H1 (cell line): ENCODE results near the gene TRAK1. TPM values are rescaled to one million over a fixed set of nuclear protein-coding genes. Genes with fewer than 3 reads are reported as not detected.

ENCODE experiments used
- CTCF ChIA-PET: fragments of 300-600 bp; sonication (Branson Sonifier 250); formaldehyde crosslinking; loops from one replicate; lab custom pipeline; 2021; ENCODE audit not compliant: partially characterized antibody; lab: Charles Lee
- POLR2A ChIA-PET: fragments of 300-600 bp; sonication (Branson Sonifier 250); formaldehyde crosslinking; loops from one replicate; lab custom pipeline; 2021; ENCODE audit warnings: inconsistent platforms; ENCODE audit not compliant: partially characterized antibody; lab: Charles Lee
- DNase-seq, 2 experiments: peaks; one replicate each; pipeline versions ENCODE4 v3.0.0 to v3.0.0-alpha.2; 2010 to 2022; ENCODE audit warnings: low spot score in 2 of 2, low read depth in 1 of 2, mixed read lengths in 1 of 2
- FAIRE-seq: peaks from 2 replicates; lab custom pipeline; 2011; peaks lifted over from hg19 to GRCh38; lab: Jason Lieb, UNC
- H2AFZ ChIP-seq: 2 replicates; pipeline ENCODE4 v1.8.1; 2012; ENCODE audit warnings: low read length, inconsistent platforms
- H2AK5ac ChIP-seq: 2 replicates; pipeline ENCODE4 v1.6.1; 2013; ENCODE audit warnings: low read depth, low read length
- H2BK120ac ChIP-seq: replicated peaks from 2 replicates; pipeline ENCODE3; 2013; ENCODE audit warnings: low read depth, low read length, inconsistent platforms
- H2BK12ac ChIP-seq: 2 replicates; pipeline ENCODE4 v1.6.1; 2013; ENCODE audit warnings: low read depth, low read length
- H2BK15ac ChIP-seq: 2 replicates; pipeline ENCODE4 v1.6.1; 2013; ENCODE audit warnings: low read length
- H2BK20ac ChIP-seq: 2 replicates; pipeline ENCODE4 v1.6.1; 2013; ENCODE audit warnings: low read length
- H2BK5ac ChIP-seq: 2 replicates; pipeline ENCODE4 v1.6.1; 2013; ENCODE audit warnings: low read depth, low read length
- H3K14ac ChIP-seq: 2 replicates; pipeline ENCODE4 v1.6.1; 2013; ENCODE audit warnings: inconsistent platforms; ENCODE audit not compliant: insufficient read length
- H3K18ac ChIP-seq: 2 replicates; pipeline ENCODE4 v1.6.1; 2013; ENCODE audit warnings: low read length; ENCODE audit errors: extremely low read depth
- H3K23ac ChIP-seq: 2 replicates; pipeline ENCODE4 v1.6.1; 2013; ENCODE audit warnings: inconsistent platforms; ENCODE audit not compliant: insufficient read length
- H3K23me2 ChIP-seq: 2 replicates; pipeline ENCODE4 v1.6.1; 2013; ENCODE audit warnings: low read depth, low read length
- H3K27ac ChIP-seq: 2 replicates; pipeline ENCODE4 v1.6.1; 2011; ENCODE audit warnings: low read depth, low read length, inconsistent platforms
- H3K27me3 ChIP-seq, 4 experiments: replicated peaks in 1 of 4; 1 replicate in 1 of 4; 2 replicates in 3 of 4; pipeline versions ENCODE4 v1.6.1 to v1.8.1; 2011 to 2013; ENCODE audit warnings: low read length in 3 of 4, mild to moderate bottlenecking in 3 of 4, inconsistent platforms in 2 of 4, mixed read lengths in 2 of 4, moderate library complexity in 1 of 4; ENCODE audit not compliant: control insufficient read depth in 3 of 4, insufficient read depth in 3 of 4; ENCODE audit errors: extremely low read depth in 1 of 4
- H3K36me3 ChIP-seq, 4 experiments: 2 replicates each; pipeline versions ENCODE4 v1.6.1 to v1.8.1; 2011 to 2013; ENCODE audit warnings: mild to moderate bottlenecking in 4 of 4, low read length in 3 of 4, moderate library complexity in 2 of 4, control low read depth in 1 of 4, inconsistent platforms in 1 of 4; ENCODE audit not compliant: insufficient read depth in 4 of 4, control insufficient read depth in 2 of 4
- H3K4ac ChIP-seq: replicated peaks from 2 replicates; pipeline ENCODE3; 2013; ENCODE audit warnings: low read length, low read depth, mixed read lengths, inconsistent platforms; ENCODE audit not compliant: insufficient read length
- H3K4me1 ChIP-seq, 4 experiments: replicated peaks in 1 of 4; 1 replicate in 1 of 4; 2 replicates in 3 of 4; pipeline versions ENCODE4 v1.6.1 to v1.8.1; 2011 to 2013; ENCODE audit warnings: low read length in 3 of 4, inconsistent platforms in 2 of 4, mixed read lengths in 1 of 4; ENCODE audit not compliant: insufficient read depth in 4 of 4, control insufficient read depth in 3 of 4
- H3K4me2 ChIP-seq, 2 experiments: 2 replicates each; pipeline versions ENCODE4 v1.6.1 to v1.8.1; 2011 to 2013; ENCODE audit warnings: low read depth in 2 of 2, low read length in 2 of 2, control low read depth in 1 of 2, inconsistent platforms in 1 of 2, mild to moderate bottlenecking in 1 of 2; ENCODE audit not compliant: insufficient read depth in 1 of 2
- H3K4me3 ChIP-seq, 4 experiments: fragments of 200-600, 300-600 bp in 1 of 4; sonication (generic), shearing (Covaris generic), sonication (Bioruptor Twin) in 1 of 4; 2 replicates each; pipeline versions ENCODE4 v1.5.1 to v1.8.1; 2011 to 2016; ENCODE audit warnings: low read length in 4 of 4, low read depth in 3 of 4, control low read depth in 2 of 4, inconsistent platforms in 2 of 4, mild to moderate bottlenecking in 2 of 4, mixed read lengths in 1 of 4, moderate library complexity in 1 of 4; ENCODE audit not compliant: insufficient read depth in 2 of 4; ENCODE audit errors: extremely low read depth in 1 of 4
- H3K56ac ChIP-seq: replicated peaks from 2 replicates; pipeline ENCODE3; 2013; ENCODE audit warnings: low read depth, mild to moderate bottlenecking, mixed read lengths, low read length, inconsistent platforms; ENCODE audit not compliant: insufficient read length
- H3K79me1 ChIP-seq: 2 replicates; pipeline ENCODE4 v1.6.1; 2013; ENCODE audit warnings: low read depth, low read length, control low read depth
- H3K79me2 ChIP-seq, 2 experiments: 2 replicates each; pipeline versions ENCODE4 v1.6.1 to v1.8.1; 2012 to 2013; ENCODE audit warnings: low read length in 2 of 2, mild to moderate bottlenecking in 2 of 2, inconsistent platforms in 1 of 2; ENCODE audit not compliant: insufficient read depth in 2 of 2, control insufficient read depth in 1 of 2
- H3K9ac ChIP-seq, 4 experiments: replicated peaks in 1 of 4; 1 replicate in 1 of 4; 2 replicates in 3 of 4; pipeline versions ENCODE4 v1.6.1 to v1.8.1; 2011 to 2013; ENCODE audit warnings: low read depth in 3 of 4, low read length in 3 of 4, control low read depth in 2 of 4, mild to moderate bottlenecking in 2 of 4, moderate library complexity in 2 of 4, inconsistent platforms in 1 of 4; ENCODE audit errors: extremely low read depth in 1 of 4
- H3K9me3 ChIP-seq, 2 experiments: 2 replicates each; pipeline versions ENCODE4 v1.6.1 to v1.8.1; 2012 to 2013; ENCODE audit warnings: mild to moderate bottlenecking in 2 of 2, moderate library complexity in 2 of 2, control low read depth in 1 of 2, inconsistent platforms in 1 of 2, low read depth in 1 of 2, low read length in 1 of 2, mixed read lengths in 1 of 2; ENCODE audit not compliant: insufficient read depth in 2 of 2
- H4K20me1 ChIP-seq, 2 experiments: replicated peaks in 1 of 2; 2 replicates each; pipeline versions ENCODE3 to v1.8.1; 2011 to 2013; ENCODE audit warnings: inconsistent platforms in 2 of 2, low read length in 2 of 2, mild to moderate bottlenecking in 1 of 2; ENCODE audit not compliant: insufficient read depth in 2 of 2, control insufficient read depth in 1 of 2
- H4K5ac ChIP-seq: 2 replicates; pipeline ENCODE4 v1.6.1; 2013; ENCODE audit warnings: low read length, low read depth, mixed read lengths, inconsistent platforms; ENCODE audit not compliant: insufficient read length
- H4K8ac ChIP-seq: 2 replicates; pipeline ENCODE4 v1.8.0; 2013; ENCODE audit warnings: mild to moderate bottlenecking, moderate library complexity, low read length, inconsistent platforms; ENCODE audit not compliant: insufficient read depth; ENCODE audit errors: extremely low read depth
- H4K91ac ChIP-seq: replicated peaks from 2 replicates; pipeline ENCODE3; 2013; ENCODE audit warnings: low read length, mixed read lengths, inconsistent platforms; ENCODE audit not compliant: insufficient read length
- ASH2L ChIP-seq: fragments of 200-600, 300-600 bp; sonication (generic); IDR thresholded peaks from one replicate; pipeline ENCODE4 v1.7.1; 2017; ENCODE audit warnings: low read length
- CBX8 ChIP-seq: fragments of 300-800, 300-1000 bp; sonication (generic); IDR thresholded peaks from 2 replicates; pipeline ENCODE4 v1.7.1; 2016; ENCODE audit warnings: low read depth, low read length, borderline replicate concordance
- CEBPB ChIP-seq: IDR thresholded peaks from 2 replicates; pipeline ENCODE4 v1.6.1; 2012; ENCODE audit warnings: low read depth, low read length
- FOSL1 ChIP-seq: IDR thresholded peaks from 2 replicates; pipeline ENCODE4 v1.6.1; 2011; ENCODE audit warnings: mild to moderate bottlenecking, low read depth, low read length, moderate library complexity; ENCODE audit not compliant: insufficient read depth
- JUN ChIP-seq: IDR thresholded peaks from 2 replicates; pipeline ENCODE4 v1.6.1; 2011; ENCODE audit warnings: low read depth, mild to moderate bottlenecking, improper control_type of control experiment, low read length
- KDM1A ChIP-seq: fragments of 200-600, 300-600 bp; sonication (generic); IDR thresholded peaks from 2 replicates; pipeline ENCODE4 v1.7.1; 2016; ENCODE audit warnings: mild to moderate bottlenecking, low read length, borderline replicate concordance
- KDM5A ChIP-seq: fragments of 200-600 bp; IDR thresholded peaks from 2 replicates; pipeline ENCODE4 v1.7.1; 2012; ENCODE audit warnings: mild to moderate bottlenecking, low read length, inconsistent platforms, mixed read lengths
- POLR2A ChIP-seq, 2 experiments: IDR thresholded peaks; 1 replicate in 1 of 2; 2 replicates in 1 of 2; pipeline ENCODE4 v1.6.1; 2011; ENCODE audit warnings: low read depth in 2 of 2, low read length in 2 of 2, mild to moderate bottlenecking in 2 of 2; ENCODE audit errors: control extremely low read depth in 1 of 2
- POLR2AphosphoS5 ChIP-seq: IDR thresholded peaks from 2 replicates; pipeline ENCODE4 v1.6.1; 2011; ENCODE audit warnings: low read depth, low read length
- SIX5 ChIP-seq: IDR thresholded peaks from 2 replicates; pipeline ENCODE4 v1.6.1; 2011; ENCODE audit warnings: mild to moderate bottlenecking, low read depth, low read length
- SP1 ChIP-seq: IDR thresholded peaks from 2 replicates; pipeline ENCODE4 v1.6.1; 2011; ENCODE audit warnings: low read depth, low read length
- SUZ12 ChIP-seq: fragments of 200-600 bp; sonication (generic); IDR thresholded peaks from 2 replicates; pipeline ENCODE4 v1.6.1; 2012; ENCODE audit warnings: mild to moderate bottlenecking, inconsistent platforms, low read length, moderate library complexity, mixed read lengths
- TAF1 ChIP-seq: IDR thresholded peaks from 2 replicates; pipeline ENCODE4 v1.6.1; 2011; ENCODE audit warnings: mild to moderate bottlenecking, low read depth, low read length
- TCF12 ChIP-seq: IDR thresholded peaks from 2 replicates; pipeline ENCODE4 v1.6.1; 2011; ENCODE audit warnings: low read depth, mild to moderate bottlenecking, low read length
- USF2 ChIP-seq: IDR thresholded peaks from 2 replicates; pipeline ENCODE4 v1.6.1; 2011; ENCODE audit warnings: low read length, improper control_type of control experiment
- YY1 ChIP-seq: IDR thresholded peaks from 2 replicates; pipeline ENCODE4 v1.6.1; 2011; ENCODE audit warnings: low read depth, mild to moderate bottlenecking, low read length
- WGBS, 2 experiments: shearing (Covaris generic) in 1 of 2; methylation state at CpG; one replicate each; pipeline versions ENCODE4 v1.1.6 to v1.1.7; 2013 to 2015; ENCODE audit warnings: low lambda C conversion rate in 2 of 2, mixed read lengths in 2 of 2, inconsistent platforms in 1 of 2, low coverage in 1 of 2, missing lambda C conversion rate in 1 of 2; ENCODE audit not compliant: insufficient replicate concordance in 2 of 2, insufficient coverage in 1 of 2, insufficient read length in 1 of 2; ENCODE audit errors: extremely low coverage in 1 of 2, missing lambda C conversion rate in 1 of 2; 5-methylcytosine and 5-hydroxymethylcytosine counted together
- polyA plus RNA-seq, 7 experiments: library from polyadenylated mRNA; depleted of rRNA in 3 of 7; stranded (reverse) in 5 of 7; unstranded in 2 of 7; fragments of >200 nt in 5 of 7; fragments of 200-250 nt in 2 of 7; gene quantifications; 1 replicate in 5 of 7; 2 replicates in 1 of 7; 4 replicates in 1 of 7; pipeline versions ENCODE4 v1.2.1 to v1.2.3, GENCODE V29; 2011 to 2013; ENCODE audit warnings: missing spikeins in 2 of 7, mixed read lengths in 2 of 7
- total RNA-seq: library from RNA; stranded (reverse); fragmentation: NEBNext Ultra II Directional; extraction: Animal tissue kit (Norgen Biotek cat#: 25700); gene quantifications from 2 replicates; pipeline ENCODE4 v1.2.1, GENCODE V29; 2021

TRAK1 gene
- total and polyA plus RNA-seq, 2 of the 8 experiments (the other 6 are each of a cell fraction or from before 2014, with no cell fraction given): 21.3 to 32.7 TPM

GRCh38 chr3:42101481-42101880 is 10.3 kb downstream of the TRAK1 start:
- no peak overlapping the region for H4K5ac ChIP-seq
- H4K20me1 ChIP-seq: no peaks in the 10 kb centered on the region
- H3K79me2 ChIP-seq: no peaks in the 10 kb centered on the region
- no peak overlapping the region for H3K14ac ChIP-seq
- H3K27me3 ChIP-seq: no peaks in the 10 kb centered on the region
- no peak overlapping the region for H2AFZ ChIP-seq
- H2BK12ac ChIP-seq: no peak overlapping the region
- no peak overlapping the region for H2BK20ac ChIP-seq
- H3K9ac ChIP-seq: no peak overlapping the region
- WGBS, 2 experiments: 90% methylated on average over 1 of the region's 1 CpG; no CpG with 5 or more reads in 1 of the 2 experiments
- H3K4me1 ChIP-seq: peaks cover 0 to 7% (median 3%) of the 10 kb centered on the region in 4 experiments; a peak in 3 of 7 replicates
- CTCF ChIA-PET: interaction anchor here (0.6 to 5.4 kb wide), 16 partner anchors 9 to 651 kb away, joined by 3 to 46 read pairs (median 6); no protein-coding TSS in a partner anchor
- H3K9me3 ChIP-seq: peaks cover 0 to 3% of the 10 kb centered on the region in 2 experiments; a peak in 1 of 4 replicates
- no peak overlapping the region for H4K91ac ChIP-seq
- no peak for DNase-seq
- POLR2A ChIA-PET: no interaction called here
- no peaks in the 10 kb centered on the region; the same call in 1 of the 2 replicates for H3K79me1 ChIP-seq
- no peak overlapping the region for H3K23ac ChIP-seq
- H2BK5ac ChIP-seq: no peak overlapping the region
- H2BK15ac ChIP-seq: no peak overlapping the region
- H2BK120ac ChIP-seq: no peak overlapping the region
- H3K4me3 ChIP-seq: no peak overlapping the region
- no peaks in the 10 kb centered on the region for H3K23me2 ChIP-seq
- no peak overlapping the region for H3K18ac ChIP-seq
- H2AK5ac ChIP-seq: no peak overlapping the region
- H4K8ac ChIP-seq: no peak overlapping the region
- H3K27ac ChIP-seq: no peak overlapping the region
- H3K56ac ChIP-seq: no peak overlapping the region
- no peaks in the 10 kb centered on the region for H3K36me3 ChIP-seq
- H3K4ac ChIP-seq: no peak overlapping the region
- FAIRE-seq: no peak
- no peak overlapping the region for H3K4me2 ChIP-seq
- TF ChIP-seq SP1 (no peak), FOSL1 (no peak), POLR2A (IDR thresholded peaks at IDR 0.05; ENCODE audit: control extremely low read depth in 1 of 2, low read depth in 2 of 2, low read length in 2 of 2) (no peak), USF2 (no peak), CBX8 (no peak), JUN (no peak), KDM1A (no peak), SIX5 (no peak), POLR2AphosphoS5 (no peak), YY1 (no peak), CEBPB (no peak), TCF12 (no peak), ASH2L (no peak), TAF1 (no peak), SUZ12 (no peak), KDM5A (no peak)
